ENCODE results near the gene MAPK10. TPM values are rescaled to one million over a fixed set of nuclear protein-coding genes. Genes with fewer than 3 reads are reported as not detected.

MAPK10 gene
- total and polyA plus RNA-seq, 9 of the 15 experiments (the other 6 are each of a cell fraction or from before 2014, with no cell fraction given), result 0.10 to 0.53 (median 0.18) TPM; not detected in 4

- H3K9me1 ChIP-seq (ENCODE audit: control insufficient read depth, insufficient read depth, low read length), result no peaks in the 10 kb centered on the region
- WGBS (ENCODE audit: insufficient coverage, low coverage, missing lambda C conversion rate), result 0% methylated on average over 1 of the region's 1 CpG
- H3K9ac ChIP-seq (ENCODE audit: insufficient read depth in 1 of 2, low read depth in 2 of 2, low read length in 2 of 2), result no peak overlapping the region
- intact Hi-C loops (cut with micrococcal nuclease), result no loop called here
- TF ChIP-seq USF2 (CRISPR knock-in tag; IDR thresholded peaks at IDR 0.05) (no peak), E2F1 (CRISPR knock-in tag; IDR thresholded peaks at IDR 0.05) (no peak)
- no peaks in the 10 kb centered on the region for H3K27me3 ChIP-seq (ENCODE audit: control insufficient read depth in 2 of 2, insufficient read depth in 2 of 2, low read length in 2 of 2)
- no peak overlapping the region for H3K27ac ChIP-seq (ENCODE audit: extremely low read depth, low read depth, low read length)
- FAIRE-seq, result no peak
- ChIA-PET POLR2A (no interaction called here), CTCF (ENCODE audit: low intra/inter-chr PET ratio) (no interaction called here)
- H3K79me2 ChIP-seq (ENCODE audit: control insufficient read depth, insufficient read depth, low read length), result no peaks in the 10 kb centered on the region
- BruUV-seq (replicated peaks), result no TSS peak
- H3K36me3 ChIP-seq (ENCODE audit: control insufficient read depth, insufficient read depth, low read length), result no peaks in the 10 kb centered on the region
- no peaks in the 10 kb centered on the region for H4K20me1 ChIP-seq (replicated peaks; ENCODE audit: control insufficient read depth, insufficient read depth, low read length)
- H2AFZ ChIP-seq (ENCODE audit: low read depth, low read length), result no peak overlapping the region
- no peaks in the 10 kb centered on the region for H3K4me1 ChIP-seq (replicated peaks in 1 of 2; ENCODE audit: control insufficient read depth in 2 of 2, insufficient read depth in 2 of 2, low read length in 2 of 2)
- no peak overlapping the region for H3K4me2 ChIP-seq (ENCODE audit: insufficient read depth, low read length)
- ATAC-seq, result no peak
- no peaks in the 10 kb centered on the region for H3K9me3 ChIP-seq (replicated peaks; ENCODE audit: control insufficient read depth, insufficient read depth, low read depth, low read length)
- no peak overlapping the region for H3K4me3 ChIP-seq
- in situ Hi-C loops (cut with MboI), result no loop called here
- DNase-seq (ENCODE audit: extremely low read depth in 1 of 4, low spot score in 3 of 4), result no peak
Measured at GRCh38 chr4:86376850-86377249, 17.0 kb upstream of the MAPK10 start.

GRCh38 chr4:86368433-86368832 lies 8.6 kb upstream of the MAPK10 start:
- Histone ChIP-seq H3K9me1 (ENCODE audit: control insufficient read depth, insufficient read depth, low read length) (no peaks in the 10 kb centered on the region), H3K9ac (ENCODE audit: insufficient read depth in 1 of 2, low read depth in 2 of 2, low read length in 2 of 2) (no peak overlapping the region), H3K27me3 (ENCODE audit: control insufficient read depth in 2 of 2, insufficient read depth in 2 of 2, low read length in 2 of 2) (no peaks in the 10 kb centered on the region), H3K9me3 (replicated peaks; ENCODE audit: control insufficient read depth, insufficient read depth, low read depth, low read length) (no peaks in the 10 kb centered on the region), H3K4me1 (replicated peaks in 1 of 2; ENCODE audit: control insufficient read depth in 2 of 2, insufficient read depth in 2 of 2, low read length in 2 of 2) (no peaks in the 10 kb centered on the region), H3K4me2 (ENCODE audit: insufficient read depth, low read length) (no peak overlapping the region), H3K36me3 (ENCODE audit: control insufficient read depth, insufficient read depth, low read length) (no peaks in the 10 kb centered on the region), H3K79me2 (ENCODE audit: control insufficient read depth, insufficient read depth, low read length) (no peaks in the 10 kb centered on the region), H3K27ac (ENCODE audit: extremely low read depth, low read depth, low read length) (no peak overlapping the region), H2AFZ (ENCODE audit: low read depth, low read length) (no peak overlapping the region), H4K20me1 (replicated peaks; ENCODE audit: control insufficient read depth, insufficient read depth, low read length) (no peaks in the 10 kb centered on the region), H3K4me3 (no peak overlapping the region)
- FAIRE-seq (no peak), DNase-seq (ENCODE audit: extremely low read depth in 1 of 4, low spot score in 3 of 4) (no peak), ATAC-seq (no peak)
- ChIA-PET CTCF (ENCODE audit: low intra/inter-chr PET ratio) (no interaction called here), POLR2A (no interaction called here)
- intact Hi-C loops (cut with micrococcal nuclease) (no loop called here), in situ Hi-C loops (cut with MboI) (no loop called here)
- WGBS (ENCODE audit: insufficient coverage, low coverage, missing lambda C conversion rate), result 0% methylated on average over 4 of the region's 4 CpGs
- BruUV-seq (replicated peaks), result no TSS peak
- no peak for TF ChIP-seq DMBX1 (CRISPR knock-in tag; IDR thresholded peaks at IDR 0.05; ENCODE audit: borderline replicate concordance)
- TF ChIP-seq, protein P1, sequence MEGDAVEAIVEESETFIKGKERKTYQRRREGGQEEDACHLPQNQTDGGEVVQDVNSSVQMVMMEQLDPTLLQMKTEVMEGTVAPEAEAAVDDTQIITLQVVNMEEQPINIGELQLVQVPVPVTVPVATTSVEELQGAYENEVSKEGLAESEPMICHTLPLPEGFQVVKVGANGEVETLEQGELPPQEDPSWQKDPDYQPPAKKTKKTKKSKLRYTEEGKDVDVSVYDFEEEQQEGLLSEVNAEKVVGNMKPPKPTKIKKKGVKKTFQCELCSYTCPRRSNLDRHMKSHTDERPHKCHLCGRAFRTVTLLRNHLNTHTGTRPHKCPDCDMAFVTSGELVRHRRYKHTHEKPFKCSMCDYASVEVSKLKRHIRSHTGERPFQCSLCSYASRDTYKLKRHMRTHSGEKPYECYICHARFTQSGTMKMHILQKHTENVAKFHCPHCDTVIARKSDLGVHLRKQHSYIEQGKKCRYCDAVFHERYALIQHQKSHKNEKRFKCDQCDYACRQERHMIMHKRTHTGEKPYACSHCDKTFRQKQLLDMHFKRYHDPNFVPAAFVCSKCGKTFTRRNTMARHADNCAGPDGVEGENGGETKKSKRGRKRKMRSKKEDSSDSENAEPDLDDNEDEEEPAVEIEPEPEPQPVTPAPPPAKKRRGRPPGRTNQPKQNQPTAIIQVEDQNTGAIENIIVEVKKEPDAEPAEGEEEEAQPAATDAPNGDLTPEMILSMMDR (IDR thresholded peaks at IDR 0.05 in 2 of 3, conservative IDR thresholded peaks at IDR 0.05 in 1 of 3; ENCODE audit: insufficient read depth in 2 of 3, low read depth in 1 of 3, low read length in 3 of 3), result no peak
- no peak for TF ChIP-seq ZNF696 (CRISPR knock-in tag; conservative IDR thresholded peaks at IDR 0.05)
- no peak for TF ChIP-seq SREBF2 (CRISPR knock-in tag; IDR thresholded peaks at IDR 0.05)
- no peak for TF ChIP-seq ZBTB2 (IDR thresholded peaks at IDR 0.05)
- TF ChIP-seq RFX1 (IDR thresholded peaks at IDR 0.05), result no peak
- TF ChIP-seq TRIM28 (IDR thresholded peaks at IDR 0.05), result no peak
- TF ChIP-seq HMGN3 (IDR thresholded peaks at IDR 0.05; ENCODE audit: borderline replicate concordance, extremely low read depth, insufficient read length, low read depth, low read length), result no peak
- no peak for TF ChIP-seq HMG20B (CRISPR knock-in tag; IDR thresholded peaks at IDR 0.05)
